Pancreas (tissue), 10 donors: ENCODE measurements around the gene FAM167B. TPM values are rescaled to one million over a fixed set of nuclear protein-coding genes. Genes with fewer than 3 reads are reported as not detected.

Experiments used
- ATAC-seq, 4 donors: fragments of 200-7000 bp; cut with Tn5 transposase; one replicate each; pipeline versions ENCODE4 v1.8.0 to v1.9.1; 2020; ENCODE audit warnings: mild to moderate bottlenecking in 4 of 4, moderate library complexity in 4 of 4
- DNase-seq, 6 donors: peaks; one replicate each; pipeline ENCODE4 v3.0.0-alpha.2; 2020
- FAIRE-seq: peaks from 2 replicates; lab custom pipeline; 2012; peaks lifted over from hg19 to GRCh38; lab: Jason Lieb, UNC
- H3K27ac ChIP-seq, 4 donors: fragments of 200-600 bp; sonication (generic); 1 replicate in 3 of 4; 2 replicates in 1 of 4; pipeline versions ENCODE4 v1.5.0 to v1.8.0; 2020
- H3K27me3 ChIP-seq, 4 donors: fragments of 200-600 bp; one replicate each; pipeline ENCODE4 v1.8.0; 2021
- H3K36me3 ChIP-seq, 3 donors: fragments of 200-600 bp; sonication (generic) in 1 of 3; one replicate each; pipeline versions ENCODE4 v1.5.0 to v1.8.0; 2020 to 2021
- H3K4me1 ChIP-seq, 3 donors: fragments of 200-600 bp; one replicate each; pipeline ENCODE4 v1.8.0; 2021
- H3K4me3 ChIP-seq, 4 donors: fragments of 200-600 bp; sonication (generic) in 2 of 4; one replicate each; pipeline versions ENCODE4 v1.5.0 to v1.8.0; 2020 to 2021
- H3K9me3 ChIP-seq, 4 donors: fragments of 200-600 bp; one replicate each; pipeline ENCODE4 v1.8.0; 2021
- WGBS, 2 donors: extraction: QIAGEN DNeasy Blood & Tissue Kit; methylation state at CpG; one replicate each; pipeline ENCODE4 v1.1.7; 2013; 5-methylcytosine and 5-hydroxymethylcytosine counted together
- intact Hi-C, 3 donors: fragments of 100-400 bp; cut with DNase I; formaldehyde crosslinking; loops; one replicate each; pipeline versions ENCODE4 v1.11.1 to v1.14.2; 2022
- polyA plus RNA-seq, 2 donors: library from polyadenylated mRNA; stranded (reverse); fragments of 200-250 nt; gene quantifications; one replicate each; pipeline ENCODE4 v1.2.3, GENCODE V29; 2013
- total RNA-seq, 6 donors: library from RNA; stranded (reverse); fragmentation: NEBNext Ultra II Directional in 4 of 6; extraction: Animal tissue kit (Norgen Biotek cat#: 25700) in 4 of 6; gene quantifications; one replicate each; pipeline versions ENCODE4 v1.2.1 to v1.2.4, GENCODE V29; 2021 to 2023
- TF ChIP-seq, protein P1 (sequence below), 4 donors: fragments of 200-600 bp; sonication (generic) in 3 of 4; IDR thresholded peaks; one replicate each; pipeline versions ENCODE4 v1.5.0 to v1.8.0; 2021; ENCODE audit warnings: antibody characterized with exemption in 4 of 4
- donor health status: healthy with polysubstance abuse.
- donor health status: DM: no; HTN: no; CAD: no; lungs with moderate emphysema.
- donor health status: DM: no; HTN: no; CAD: no.
- donor health status: control.
- donor health status: control.
- donor health status: Bipolar disorder and iron deficiency.
- donor health status: DM: yes; HTN: yes; CAD: no.
- donor health status: DM: no; HTN: no; CAD: no.
- donor health status: DM: no; HTN: no; CAD: no.
- donor health status: DM: yes; HTN: yes; CAD: no.

The FAM167B gene
- total and polyA plus RNA-seq, 8 donors = 1.6 to 12.0 (median 3.5) TPM

- no peak for FAIRE-seq
- WGBS, 2 donors = 93 to 96% methylated on average over 9 of the region's 9 CpGs
- no peaks in the 10 kb centered on the region for H3K4me1 ChIP-seq
- no peak overlapping the region for H3K4me3 ChIP-seq
- no peak overlapping the region for H3K27ac ChIP-seq
- DNase-seq = no peak
- intact Hi-C loops = no loop called here
- TF ChIP-seq, protein P1, sequence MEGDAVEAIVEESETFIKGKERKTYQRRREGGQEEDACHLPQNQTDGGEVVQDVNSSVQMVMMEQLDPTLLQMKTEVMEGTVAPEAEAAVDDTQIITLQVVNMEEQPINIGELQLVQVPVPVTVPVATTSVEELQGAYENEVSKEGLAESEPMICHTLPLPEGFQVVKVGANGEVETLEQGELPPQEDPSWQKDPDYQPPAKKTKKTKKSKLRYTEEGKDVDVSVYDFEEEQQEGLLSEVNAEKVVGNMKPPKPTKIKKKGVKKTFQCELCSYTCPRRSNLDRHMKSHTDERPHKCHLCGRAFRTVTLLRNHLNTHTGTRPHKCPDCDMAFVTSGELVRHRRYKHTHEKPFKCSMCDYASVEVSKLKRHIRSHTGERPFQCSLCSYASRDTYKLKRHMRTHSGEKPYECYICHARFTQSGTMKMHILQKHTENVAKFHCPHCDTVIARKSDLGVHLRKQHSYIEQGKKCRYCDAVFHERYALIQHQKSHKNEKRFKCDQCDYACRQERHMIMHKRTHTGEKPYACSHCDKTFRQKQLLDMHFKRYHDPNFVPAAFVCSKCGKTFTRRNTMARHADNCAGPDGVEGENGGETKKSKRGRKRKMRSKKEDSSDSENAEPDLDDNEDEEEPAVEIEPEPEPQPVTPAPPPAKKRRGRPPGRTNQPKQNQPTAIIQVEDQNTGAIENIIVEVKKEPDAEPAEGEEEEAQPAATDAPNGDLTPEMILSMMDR (IDR thresholded peaks at IDR 0.05) = no peak
- no peaks in the 10 kb centered on the region for H3K9me3 ChIP-seq
- H3K27me3 ChIP-seq = no peaks in the 10 kb centered on the region
- H3K36me3 ChIP-seq = no peaks in the 10 kb centered on the region
- no peak for ATAC-seq
Observed at GRCh38 chr1:32265846-32266245, 18.8 kb downstream of the FAM167B start.

DNA sequence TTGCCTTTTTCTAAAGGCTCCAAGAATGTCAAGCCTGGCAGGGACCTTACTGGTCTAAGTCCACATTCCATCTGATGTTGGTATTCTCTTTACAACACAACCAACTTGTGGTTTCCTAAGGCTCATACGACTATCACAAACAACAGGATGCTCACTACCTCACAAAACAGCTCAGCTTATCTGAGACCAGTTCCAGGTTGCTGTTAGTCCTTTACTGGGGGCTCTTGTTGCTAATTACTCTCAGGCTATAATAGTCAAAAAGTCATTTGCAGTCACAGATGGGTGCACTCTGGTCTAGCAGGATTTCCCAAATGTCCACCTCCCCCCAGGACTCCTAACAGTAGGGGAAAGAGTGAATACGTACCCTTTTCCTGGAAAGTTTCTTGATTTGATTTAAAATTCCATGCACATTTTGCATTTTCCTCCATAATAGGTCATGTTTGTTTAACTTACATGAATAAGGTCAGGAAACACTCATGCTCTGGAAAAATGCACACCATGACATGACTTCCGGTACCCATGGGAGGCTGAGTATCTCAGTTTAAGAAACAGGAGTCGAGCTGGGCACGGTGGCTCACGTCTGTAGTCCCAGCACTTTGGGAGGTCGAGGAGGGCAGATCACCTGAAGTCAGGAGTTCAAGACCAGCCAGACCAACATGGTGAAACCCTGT lies 20.0 kb downstream of the FAM167B start:
- H3K36me3 ChIP-seq = no peaks in the 10 kb centered on the region
- TF ChIP-seq, protein P1 (IDR thresholded peaks at IDR 0.05) = no peak
- H3K4me3 ChIP-seq = no peak overlapping the region
- no peak for ATAC-seq
- intact Hi-C loops = no loop called here
- H3K9me3 ChIP-seq = no peaks in the 10 kb centered on the region
- no peaks in the 10 kb centered on the region for H3K27me3 ChIP-seq
- no peaks in the 10 kb centered on the region for H3K4me1 ChIP-seq
- WGBS, 2 donors = 74 to 86% methylated on average over 7 of the region's 7 CpGs
- no peak for DNase-seq
- no peak overlapping the region for H3K27ac ChIP-seq
- no peak for FAIRE-seq

GRCh38 chr1:32269744-32270143 lies 22.7 kb downstream of the FAM167B start:
- no peak overlapping the region for H3K27ac ChIP-seq
- ATAC-seq (no peak), FAIRE-seq (no peak), DNase-seq (no peak)
- no peaks in the 10 kb centered on the region for H3K9me3 ChIP-seq
- intact Hi-C loops = no loop called here
- TF ChIP-seq, protein P1 (IDR thresholded peaks at IDR 0.05) = no peak
- no peaks in the 10 kb centered on the region for H3K36me3 ChIP-seq
- no peaks in the 10 kb centered on the region for H3K4me1 ChIP-seq
- H3K27me3 ChIP-seq = no peaks in the 10 kb centered on the region
- H3K4me3 ChIP-seq = no peak overlapping the region

DNA sequence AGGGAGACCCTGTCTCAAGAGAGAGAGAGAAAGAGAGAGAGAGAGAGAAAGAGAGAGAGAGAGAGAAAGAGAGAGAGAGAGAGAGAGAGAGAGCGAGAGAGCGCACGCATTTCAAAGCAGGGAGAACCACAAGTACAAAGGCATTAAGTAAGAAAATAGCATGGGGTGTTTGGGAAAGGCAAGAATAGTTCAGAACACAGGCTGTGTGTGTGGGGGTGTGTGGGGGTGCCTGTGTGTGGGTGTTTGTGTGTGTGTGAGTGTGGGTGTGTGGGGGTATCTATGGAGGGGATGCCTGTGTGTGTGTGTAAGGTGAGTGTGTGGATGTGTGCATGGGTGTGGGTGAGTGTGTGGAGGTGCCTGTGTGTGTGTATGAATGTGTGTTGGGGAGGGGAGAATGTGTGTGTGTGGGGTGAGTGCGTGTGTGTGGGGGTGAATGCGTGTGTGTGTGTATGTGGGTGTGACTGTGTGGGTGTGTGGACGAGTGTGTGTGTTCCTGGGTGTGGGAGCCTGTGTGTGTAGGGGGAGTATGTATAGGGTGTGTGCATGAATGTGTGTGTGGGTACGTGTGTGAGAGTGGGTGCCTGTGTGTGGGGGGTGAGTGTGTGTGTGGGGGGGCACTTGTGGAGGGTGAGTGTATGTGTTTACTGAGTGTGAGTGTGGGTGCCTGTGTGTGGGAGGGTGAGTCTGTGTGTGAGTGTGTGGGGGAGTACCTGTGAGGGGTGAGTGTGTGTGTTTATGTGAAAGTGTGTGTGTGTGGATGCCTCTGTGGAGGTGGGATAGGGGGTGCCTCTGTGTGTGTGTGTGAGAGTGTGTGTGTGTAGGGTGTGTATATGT lies 25.8 kb downstream of the FAM167B start:
- 67 to 80% methylated on average over 7 of the region's 7 CpGs for WGBS, 2 donors
- TF ChIP-seq, protein P1 (IDR thresholded peaks at IDR 0.05) = no peak
- Histone ChIP-seq H3K27me3 (no peaks in the 10 kb centered on the region), H3K36me3 (no peaks in the 10 kb centered on the region), H3K4me3 (no peak overlapping the region), H3K4me1 (no peaks in the 10 kb centered on the region), H3K9me3 (no peaks in the 10 kb centered on the region), H3K27ac (no peak overlapping the region)
- DNase-seq = no peak
- no peak for FAIRE-seq
- intact Hi-C loops = no loop called here
- ATAC-seq = no peak
